ENCODE results near the gene APOL1. TPM values are rescaled to one million over a fixed set of nuclear protein-coding genes. Genes with fewer than 3 reads are reported as not detected.
"Not testable (repeated sequence)": the region's sequence is repeated elsewhere in the genome, so short reads cannot be mapped to it uniquely, and the experiment has no call there.

Gene APOL1
- polyA plus RNA-seq, 1 donor = 7.0 TPM

DNA sequence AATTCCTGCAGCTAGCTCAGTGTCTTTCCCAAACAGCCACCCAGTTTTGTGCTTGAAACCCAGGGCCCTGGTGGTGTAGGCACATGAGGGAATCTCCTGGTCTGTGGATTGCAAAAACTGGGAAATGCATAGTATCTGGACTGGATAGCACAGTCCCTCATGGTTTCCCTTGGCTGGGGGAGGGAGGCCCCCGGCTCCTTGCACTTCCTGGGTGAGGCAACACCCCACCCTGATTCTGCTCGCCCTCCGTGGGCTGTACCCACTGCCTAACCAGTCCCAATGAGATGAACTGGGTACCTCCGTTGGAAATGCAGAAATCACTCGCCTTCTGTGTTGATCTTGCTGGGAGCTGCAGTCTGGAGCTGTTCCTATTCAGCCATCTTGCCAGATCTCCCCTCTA lies 19.0 kb downstream of the APOL1 start:
- DNase-seq = not testable (repeated sequence)

DNA sequence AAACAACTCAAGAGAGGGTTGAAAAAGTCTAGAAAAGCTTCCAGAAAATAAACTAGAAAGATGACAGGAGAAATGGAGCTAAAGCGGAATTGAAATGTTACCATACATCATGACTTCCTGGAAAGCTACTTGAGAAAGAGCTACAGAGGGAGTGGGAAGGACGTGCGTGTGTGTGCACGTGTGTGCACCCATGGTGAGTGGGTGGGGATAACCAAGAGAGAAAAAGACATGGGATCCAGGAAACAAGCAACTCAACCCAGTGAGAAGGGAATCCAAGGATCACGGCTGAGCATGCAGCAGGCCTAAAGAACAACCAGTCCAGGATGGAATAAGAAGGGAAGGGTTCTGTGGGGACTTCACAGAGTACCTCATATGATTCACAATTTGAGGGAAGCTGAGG lies 21.6 kb downstream of the APOL1 start:
- DNase-seq = no peak

DNA sequence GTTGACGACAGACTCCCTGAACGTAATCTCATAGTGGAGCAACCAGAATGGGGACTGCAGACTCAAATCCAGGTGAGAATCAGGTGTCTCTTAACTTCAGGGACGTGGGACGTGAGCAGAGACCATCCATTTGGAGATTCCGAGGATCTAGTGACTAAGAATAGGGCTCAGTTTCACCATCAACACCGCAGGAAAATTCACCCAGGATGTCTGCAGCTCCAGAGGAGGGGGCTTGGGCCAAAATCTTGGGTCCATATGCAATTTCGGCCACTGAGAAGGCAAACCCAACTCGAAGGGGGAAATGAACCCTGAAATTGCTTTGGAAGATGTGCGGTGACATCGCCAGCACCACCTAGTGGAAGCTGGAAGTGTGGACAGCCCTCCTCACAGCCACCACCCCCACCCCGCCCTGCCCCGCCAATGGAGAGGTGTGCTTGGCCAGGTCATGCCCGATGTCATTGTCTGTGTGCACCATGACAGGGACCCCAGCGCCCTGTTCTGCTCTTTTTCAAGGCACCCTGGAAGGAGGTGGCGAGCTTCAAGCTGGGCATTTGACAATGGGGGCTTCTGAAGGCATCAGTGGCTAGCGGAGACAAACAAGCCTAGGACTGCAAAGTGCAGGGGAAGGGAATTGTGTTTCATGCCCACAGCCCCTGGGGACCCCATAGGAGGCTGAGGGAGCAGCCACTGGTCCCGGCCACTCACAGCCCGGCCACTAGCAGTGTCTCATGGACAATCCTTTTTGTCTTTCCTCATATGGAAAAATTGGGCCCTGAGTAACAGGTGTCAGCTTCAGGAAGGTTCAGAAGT lies 24.8 kb downstream of the APOL1 start:
- peak; percentile 49 for DNase-seq

DNA sequence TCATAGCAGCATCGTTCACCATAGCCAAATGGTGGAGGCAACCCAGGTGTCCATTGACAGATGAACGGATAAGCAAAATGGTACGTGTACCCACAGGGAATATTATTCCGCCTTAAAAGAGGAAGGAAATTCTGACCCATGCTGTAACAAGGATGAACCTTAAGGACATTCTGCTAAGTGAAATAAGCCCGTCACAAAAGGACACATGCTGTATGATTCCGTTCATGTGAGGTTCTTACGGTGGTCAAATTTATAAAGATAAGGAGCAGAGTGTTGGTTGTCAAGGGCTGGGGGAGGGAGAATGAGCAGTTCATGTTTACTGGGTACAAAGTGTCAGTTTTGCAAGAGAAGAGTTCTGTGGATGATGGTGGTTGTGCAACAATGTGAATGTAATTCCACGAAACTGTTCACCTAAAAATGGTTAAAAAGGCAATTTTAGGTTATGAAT lies 26.3 kb downstream of the APOL1 start:
- no peak for DNase-seq

DNA sequence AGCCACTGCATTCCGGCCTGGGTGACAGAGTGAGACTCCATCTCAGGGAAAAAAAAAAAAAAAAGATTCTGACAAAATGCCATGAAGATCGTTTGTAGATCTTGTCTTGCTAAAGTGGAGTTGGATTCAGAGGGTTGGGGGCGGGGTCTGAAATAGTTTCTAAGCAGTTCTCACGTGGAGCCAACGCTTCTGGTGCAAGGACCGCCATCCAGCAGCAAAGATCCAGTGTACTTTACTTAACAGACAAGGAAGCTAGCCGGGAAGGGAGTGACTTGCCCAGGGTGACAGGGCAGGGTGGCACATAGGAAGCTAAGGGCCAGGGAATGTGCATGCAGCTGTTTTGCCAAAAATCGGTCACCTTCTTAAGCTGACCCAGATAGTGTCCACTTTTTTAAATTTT lies 27.4 kb downstream of the APOL1 start:
- no peak for DNase-seq

DNA sequence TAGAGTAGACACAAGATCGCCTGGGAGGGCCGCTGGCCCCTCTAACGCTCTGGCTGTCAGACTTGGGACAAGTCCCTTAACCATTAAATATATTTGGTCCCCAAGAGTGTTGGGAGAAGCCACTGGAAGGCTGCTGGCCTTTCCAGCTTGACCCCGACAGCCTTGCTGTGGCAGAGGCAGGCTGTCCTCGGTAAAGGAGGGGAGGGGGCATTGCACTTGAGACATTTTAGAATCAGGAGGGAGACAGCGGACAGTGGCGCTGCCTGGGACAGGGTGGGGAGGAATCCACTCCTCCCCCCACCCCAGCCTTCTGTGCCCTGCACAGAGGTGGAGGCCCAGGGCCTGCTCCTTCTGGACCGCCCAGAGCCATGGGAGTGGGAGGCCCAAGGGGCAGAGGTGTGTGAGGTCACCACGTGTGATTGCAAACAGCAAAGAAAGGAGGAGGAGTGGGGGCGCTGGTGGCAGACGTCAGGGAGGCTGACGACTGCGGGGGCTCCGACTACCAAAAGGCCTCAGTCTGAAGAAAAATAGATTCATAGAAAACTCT lies 28.9 kb downstream of the APOL1 start:
- no peak for DNase-seq

DNA sequence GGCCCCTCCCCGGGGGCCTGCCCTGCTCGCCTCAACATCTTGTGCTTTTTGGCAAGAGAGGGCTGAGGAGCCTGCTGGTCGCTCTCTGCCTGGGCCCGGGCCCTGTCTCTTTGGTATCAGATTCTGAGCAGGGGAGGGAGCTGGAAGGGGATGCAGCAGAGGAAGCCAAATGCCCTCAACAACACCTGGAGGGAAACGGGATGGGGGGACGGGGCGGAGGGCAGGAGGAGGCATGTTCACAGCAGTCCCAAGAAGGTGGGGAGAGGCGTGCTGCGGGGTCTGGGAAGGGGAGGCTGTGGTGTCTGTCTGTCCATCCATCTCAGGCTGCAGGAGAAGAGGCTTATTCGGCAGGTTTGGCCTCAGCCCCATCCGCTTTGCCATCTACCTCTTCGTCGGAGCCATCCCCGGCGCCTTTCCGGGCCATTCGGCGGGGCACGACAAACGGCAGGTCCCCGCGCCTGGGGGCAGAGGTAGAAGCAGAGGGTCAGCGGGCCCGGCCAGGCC lies 29.4 kb downstream of the APOL1 start:
- no peak for DNase-seq

DNA sequence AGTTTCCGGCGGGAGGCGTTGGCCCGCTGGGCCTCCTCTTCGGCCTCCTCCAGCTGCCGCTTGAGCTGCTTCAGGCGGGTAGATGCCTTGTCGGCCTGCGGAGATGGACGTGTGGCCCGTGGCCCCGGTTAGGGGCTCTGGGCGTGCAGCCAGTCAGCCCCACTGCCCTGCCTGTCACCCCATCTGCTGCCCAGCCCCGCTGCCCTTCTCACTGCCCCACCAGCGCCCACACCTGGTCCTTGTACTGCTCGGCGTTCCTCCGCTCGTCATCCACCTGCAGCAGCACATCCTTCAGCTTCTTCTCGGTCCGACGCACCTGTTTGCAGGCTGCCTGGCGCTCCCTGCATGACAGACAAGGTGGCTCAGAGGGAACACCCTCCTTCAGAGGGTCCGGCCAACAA lies 31.2 kb downstream of the APOL1 start:
- no peak for DNase-seq

DNA sequence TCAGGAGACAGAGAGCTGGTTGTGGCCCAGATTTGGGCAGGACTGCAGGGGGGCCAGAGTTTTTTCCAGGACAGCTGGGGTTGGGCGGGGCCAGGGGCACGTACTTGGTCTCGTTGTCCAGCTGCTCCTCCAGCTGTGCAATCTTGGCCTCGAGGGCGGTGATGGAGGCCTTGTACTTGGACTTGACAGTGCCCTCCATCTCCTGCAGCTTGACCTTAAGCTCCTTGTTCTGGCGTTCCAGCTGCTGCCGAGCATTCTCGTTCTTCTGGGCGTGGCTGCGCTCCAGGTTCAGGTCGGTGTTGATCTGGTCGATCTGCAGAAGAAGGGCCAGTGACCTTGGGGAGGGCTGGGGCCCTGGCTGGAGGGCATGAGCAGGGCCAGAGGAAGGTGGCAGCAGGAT lies 32.1 kb downstream of the APOL1 start:
- DNase-seq = peak; percentile 29

DNA sequence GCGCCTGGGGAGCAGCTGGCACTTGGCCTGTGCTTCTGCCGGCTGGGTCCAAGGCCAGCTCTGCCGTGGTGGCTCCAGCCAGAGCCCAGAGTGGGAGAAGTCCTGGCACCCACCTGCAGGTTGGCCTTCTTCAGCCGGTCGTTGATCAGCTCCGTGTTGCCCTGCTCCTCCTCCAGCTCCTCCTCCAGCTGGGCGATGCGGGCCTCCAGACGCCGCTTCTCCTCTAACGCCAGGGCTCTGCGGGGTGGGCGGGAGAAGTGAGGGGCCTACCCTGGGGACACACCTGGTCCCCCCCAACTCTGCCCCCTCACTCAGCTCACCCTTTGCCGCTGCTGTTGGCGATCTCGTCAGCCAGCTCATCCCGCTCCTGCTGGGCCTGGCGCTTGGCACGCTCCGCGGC lies 32.6 kb downstream of the APOL1 start:
- no peak for DNase-seq

DNA sequence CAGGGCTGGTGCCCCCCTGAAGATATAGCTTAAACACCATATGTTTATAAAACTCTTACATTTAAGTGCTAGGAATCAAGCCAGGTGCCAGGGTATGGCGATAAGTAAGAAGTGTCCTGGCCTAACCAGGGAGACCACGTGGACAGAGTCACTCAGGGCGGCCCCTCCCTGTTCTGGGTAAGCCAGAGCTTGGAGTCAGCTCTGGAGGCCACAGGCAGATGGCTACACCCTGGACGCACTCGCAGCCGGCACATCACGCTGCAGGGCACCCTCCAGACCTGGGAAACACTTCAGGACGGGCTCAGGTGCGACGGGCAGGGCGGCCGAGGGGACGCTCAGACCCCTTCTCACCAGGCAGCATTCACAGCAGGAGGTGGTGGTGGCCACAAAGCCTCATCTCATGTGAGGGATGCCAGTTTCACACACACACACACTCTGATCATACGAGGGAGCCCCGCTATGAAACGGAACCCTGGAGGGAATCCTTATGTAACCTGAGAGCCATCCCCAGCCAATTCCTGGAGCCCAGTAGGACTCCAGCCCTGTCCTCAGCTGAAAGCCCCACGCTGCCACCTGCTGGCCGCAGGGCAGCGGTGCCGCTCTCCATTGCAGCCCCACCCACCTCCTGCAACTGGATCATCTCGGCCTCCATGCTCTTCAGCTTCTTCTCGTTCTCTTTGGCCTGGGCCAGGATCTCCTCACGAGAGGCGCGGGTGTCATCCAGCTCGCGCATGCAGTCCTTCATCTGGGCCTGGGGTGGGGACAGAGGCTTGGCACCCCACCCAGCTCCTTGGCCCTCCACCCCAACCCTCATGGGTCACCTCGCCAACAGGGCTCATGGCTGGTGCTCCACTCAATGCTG lies 33.4 kb downstream of the APOL1 start:
- DNase-seq = peak; percentile 86

DNA sequence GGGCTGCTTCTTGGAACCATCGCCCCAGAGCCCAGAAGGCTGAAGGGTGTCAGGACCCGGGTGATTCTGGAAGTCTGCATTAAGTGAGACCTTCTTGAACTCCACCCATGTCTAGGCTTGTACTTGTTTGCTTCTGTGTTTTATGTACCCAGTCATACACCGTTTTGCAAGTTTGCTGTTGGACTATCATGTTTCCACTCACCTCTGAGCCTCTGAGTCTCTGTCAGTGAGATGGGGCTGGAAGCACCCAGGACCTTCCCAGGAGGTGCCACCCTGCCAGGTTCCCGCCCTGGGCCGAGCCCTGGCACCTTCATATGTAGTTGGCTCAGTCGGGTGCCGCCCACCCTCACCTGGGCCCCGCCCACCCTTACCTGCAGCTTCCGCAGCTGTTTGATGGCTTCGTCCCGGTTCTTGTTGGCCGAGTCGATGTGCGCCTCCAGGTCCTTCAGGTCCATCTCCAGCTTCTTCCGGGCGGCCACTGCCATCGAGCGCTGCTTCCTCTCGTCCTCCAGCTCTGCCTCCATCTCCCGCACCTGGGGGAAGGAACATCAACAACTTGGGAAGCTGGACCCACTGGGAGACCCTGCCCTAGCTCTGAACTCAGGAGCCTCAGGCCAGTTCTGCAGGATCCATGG lies 35.1 kb downstream of the APOL1 start:
- no peak for DNase-seq

DNA sequence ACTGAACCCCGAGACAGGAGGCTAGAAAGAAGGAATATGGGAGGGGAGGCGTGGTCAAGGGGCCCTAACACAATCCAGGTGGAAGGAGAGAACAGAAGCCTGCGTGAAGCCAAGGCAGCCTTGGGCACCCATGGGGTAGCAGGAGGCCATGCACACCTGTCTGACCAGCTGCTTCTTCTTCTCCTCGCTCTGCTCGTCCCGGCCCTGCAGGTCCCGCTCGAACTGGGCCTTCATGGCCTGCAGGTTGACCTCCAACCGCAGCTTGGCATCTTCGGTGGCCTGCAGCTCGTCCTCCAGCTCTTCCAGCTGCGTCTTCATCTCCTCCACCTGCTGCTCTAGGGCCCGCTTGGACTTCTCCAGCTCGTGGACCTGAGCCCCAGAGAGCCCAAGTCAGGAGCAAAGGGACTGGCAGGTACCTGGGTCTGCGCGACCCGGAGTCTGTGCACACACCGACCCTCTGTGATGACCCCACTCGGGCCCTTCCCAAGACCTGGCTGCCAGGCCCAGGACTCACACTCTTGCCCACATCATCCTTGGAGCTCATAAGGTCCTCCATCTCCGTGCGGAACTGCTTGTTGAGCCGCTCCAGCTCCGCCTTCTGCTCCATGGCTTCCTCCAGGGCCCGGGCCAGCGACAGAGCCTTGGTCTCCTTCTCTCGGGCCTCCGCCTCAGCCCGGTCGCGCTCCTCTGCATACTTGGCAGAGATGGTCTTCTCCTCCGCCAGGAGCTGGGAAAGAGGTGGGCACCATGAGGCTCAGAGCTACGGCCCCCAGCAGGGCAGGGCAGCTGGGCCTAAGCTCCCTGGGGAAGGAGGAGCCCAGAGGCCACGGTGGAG lies 35.9 kb downstream of the APOL1 start:
- DNase-seq = no peak

DNA sequence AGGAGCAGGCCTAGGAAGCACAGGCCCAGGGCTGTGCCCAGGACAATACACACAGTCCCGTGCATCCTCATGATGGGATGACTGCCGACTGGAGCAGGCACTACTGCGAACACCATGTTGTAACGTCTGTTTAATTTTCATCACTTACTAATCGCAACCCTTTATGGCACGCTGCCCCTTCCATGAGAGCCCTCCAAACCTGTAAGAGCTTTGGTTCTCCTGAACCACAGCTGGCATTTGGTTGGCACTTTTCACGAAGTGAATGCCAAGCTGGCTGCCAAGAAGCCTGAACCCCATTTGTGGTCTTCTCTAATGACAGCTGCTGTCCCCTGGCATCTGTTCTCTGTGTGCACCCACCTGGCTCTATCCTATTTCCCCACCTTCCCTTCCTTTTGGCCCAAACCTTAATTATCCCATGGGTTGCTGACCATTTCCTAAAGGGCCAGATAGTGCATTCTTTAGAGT lies 36.5 kb downstream of the APOL1 start:
- no peak for DNase-seq

DNA sequence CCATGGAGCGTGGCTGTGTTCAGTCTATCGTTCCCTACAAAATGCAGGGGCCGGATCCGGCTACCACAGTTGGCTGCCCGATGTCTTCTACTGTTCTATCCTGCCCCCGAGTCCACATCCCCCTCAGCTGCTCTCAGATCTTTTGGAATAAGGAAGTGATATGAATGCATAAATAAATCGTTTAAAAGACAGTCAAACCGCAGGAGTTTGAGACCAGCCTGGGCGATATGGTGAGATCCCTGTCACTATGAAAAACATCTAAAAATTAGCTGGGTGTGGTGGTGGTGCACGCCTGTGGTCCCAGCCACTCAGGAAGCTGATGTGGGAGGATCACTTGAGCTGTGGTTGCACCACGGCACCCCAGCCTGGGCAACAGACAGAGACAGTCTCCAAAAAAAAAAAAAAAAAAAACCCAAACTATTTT lies 37.0 kb downstream of the APOL1 start:
- not testable (repeated sequence) for DNase-seq

DNA sequence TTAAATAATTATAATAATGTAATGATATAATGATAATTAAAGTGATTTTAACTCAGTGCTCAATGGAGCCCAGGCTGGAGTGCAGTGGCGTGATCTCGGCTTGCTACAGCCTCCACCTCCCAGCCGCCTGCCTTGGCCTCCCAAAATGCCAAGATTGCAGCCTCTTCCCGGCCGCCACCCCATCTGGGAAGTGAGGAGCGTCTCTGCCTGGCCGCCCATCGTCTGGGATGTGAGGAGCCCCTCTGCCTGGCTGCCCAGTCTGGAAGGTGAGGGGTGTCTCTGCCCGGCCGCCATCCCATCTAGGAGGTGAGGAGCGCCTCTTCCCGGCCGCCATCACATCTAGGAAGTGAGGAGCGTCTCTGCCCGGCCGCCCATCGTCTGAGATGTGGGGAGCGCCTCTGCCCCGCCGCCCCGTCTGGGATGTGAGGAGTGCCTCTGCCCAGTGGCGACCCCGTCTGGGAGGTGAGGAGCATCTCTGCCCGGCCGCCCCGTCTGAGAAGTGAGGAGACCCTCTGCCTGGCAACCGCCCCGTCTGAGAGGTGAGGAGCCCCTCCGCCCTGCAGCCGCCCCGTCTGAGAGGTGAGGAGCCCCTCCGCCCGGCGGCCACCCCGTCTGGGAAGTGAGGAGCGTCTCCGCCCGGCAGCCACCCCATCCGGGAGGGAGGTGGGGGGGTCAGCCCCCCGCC lies 37.6 kb downstream of the APOL1 start:
- DNase-seq = not testable (repeated sequence)

DNA sequence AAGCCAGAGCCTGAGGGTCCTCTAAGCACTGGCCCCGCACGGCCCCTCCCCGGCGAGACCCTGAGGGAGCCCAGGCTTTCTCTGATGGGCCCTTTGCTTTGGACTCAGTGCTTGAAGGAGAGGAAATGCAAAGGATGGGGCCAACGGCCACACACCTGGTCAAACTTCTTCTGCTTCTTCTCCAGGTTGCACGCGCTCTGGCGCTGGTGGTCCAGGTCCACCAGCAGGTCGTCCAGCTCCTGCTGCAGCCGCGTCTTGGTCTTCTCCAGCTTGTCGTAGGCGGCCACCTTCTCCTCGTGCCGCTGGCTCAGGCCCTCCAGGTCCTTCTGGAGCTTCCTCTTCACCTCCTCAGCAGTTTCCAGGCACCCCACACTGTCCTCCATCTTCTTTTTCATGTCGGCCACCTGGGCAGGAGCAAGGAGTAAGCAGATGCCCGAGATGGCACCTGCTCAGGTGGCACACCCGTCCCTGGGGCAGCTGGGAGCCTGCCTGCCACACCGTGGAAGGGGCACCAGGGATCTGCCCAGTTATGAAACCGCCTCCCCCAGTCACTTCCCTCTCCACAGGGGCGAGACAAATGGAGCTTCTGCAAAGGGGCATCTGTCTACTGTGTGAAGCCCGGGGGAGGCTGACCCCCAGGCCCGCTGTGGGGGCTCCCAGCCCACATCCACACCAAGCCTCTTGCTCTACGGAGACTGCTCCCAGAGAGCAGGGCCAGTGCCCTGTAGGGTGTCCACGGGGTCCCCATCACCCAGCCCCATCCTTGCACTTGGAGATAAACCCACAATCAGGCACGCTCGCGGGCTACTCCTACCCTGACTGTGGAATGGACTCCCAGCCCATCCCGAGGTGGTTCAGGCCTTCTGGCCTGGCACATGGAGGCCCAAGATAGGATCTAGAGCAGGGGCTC lies 39.2 kb downstream of the APOL1 start:
- no peak for DNase-seq

DNA sequence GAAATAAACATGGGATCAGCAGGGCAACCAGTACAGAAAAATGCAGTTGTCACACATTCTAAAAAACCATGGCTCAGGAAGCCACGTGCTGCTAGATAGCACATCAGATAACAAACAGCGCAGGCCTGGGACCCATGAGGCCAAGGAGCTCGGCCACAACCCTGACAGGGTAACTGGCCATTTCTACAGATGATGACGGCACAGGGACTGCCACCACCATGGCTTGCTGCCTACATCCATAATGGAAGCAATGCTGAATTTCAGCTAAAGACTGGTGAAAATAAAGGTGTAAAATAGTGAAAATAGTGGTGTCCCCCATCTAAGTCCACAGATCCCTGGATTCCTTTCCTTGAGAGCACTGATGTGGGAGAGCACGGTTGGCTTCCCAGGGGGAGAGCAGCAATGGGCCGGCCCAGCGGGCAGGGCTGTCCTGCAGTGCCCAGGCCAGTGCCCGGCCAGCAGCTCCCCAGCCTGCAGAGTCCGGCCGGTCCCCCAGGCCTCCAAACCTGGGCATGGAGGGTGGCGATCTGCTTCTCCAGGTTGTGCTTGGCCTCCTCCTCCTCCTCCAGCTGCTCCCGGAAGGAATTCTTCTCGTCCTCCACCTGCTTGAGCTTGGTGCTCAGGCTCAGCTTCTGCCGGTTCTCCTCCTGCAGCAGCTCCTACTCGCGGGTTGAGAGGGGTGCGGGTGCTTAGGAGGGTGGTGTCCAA lies 40.0 kb downstream of the APOL1 start:
- DNase-seq = no peak

DNA sequence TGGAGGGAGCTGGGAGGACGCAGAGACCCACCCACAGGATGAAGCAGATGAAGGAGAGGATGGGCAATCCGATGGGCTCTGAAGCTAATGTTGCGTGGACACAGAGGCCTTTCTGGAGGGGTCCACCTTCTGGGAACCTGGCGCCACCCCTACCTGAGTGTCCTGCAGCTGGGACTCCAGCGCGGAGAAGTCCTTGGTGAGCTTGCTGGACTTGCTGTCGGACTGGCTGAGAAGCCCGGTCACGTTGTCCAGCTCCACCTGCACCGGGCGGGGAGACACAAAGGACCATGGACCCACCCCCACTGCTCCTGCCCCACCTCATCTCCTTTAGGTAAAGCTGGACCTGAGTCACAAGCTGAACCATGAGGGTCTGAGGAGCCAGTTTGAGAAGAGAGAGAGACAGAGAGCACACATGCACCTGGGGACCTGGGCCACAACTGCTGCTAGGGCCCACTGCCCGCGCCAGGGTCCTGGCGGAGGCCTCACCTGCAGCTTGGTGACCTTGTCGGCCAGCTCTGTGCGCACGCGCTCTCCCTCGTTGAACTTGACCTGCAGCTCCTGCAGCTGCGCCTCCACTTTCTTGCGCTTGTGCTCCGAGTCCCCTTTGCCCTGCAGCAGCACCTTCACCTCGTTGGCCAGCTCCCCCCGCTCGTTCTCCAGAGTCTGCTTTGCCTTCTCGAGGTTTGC lies 40.8 kb downstream of the APOL1 start:
- DNase-seq = no peak

Measured in hindlimb muscle (tissue), 1 donor.